HUES6 (cell line): ENCODE measurements around the gene MYH7.

ENCODE experiments used
- H3K27ac ChIP-seq: 2 replicates; pipeline ENCODE4 v1.7.0; 2013; ENCODE audit warnings: low read depth, mild to moderate bottlenecking, low read length, inconsistent platforms
- H3K27me3 ChIP-seq: 2 replicates; pipeline ENCODE4 v1.6.1; 2013; ENCODE audit warnings: low read length; ENCODE audit not compliant: control insufficient read depth, insufficient read depth
- H3K36me3 ChIP-seq: 2 replicates; pipeline ENCODE4 v1.6.1; 2013; ENCODE audit warnings: low read length; ENCODE audit not compliant: control insufficient read depth, insufficient read depth
- H3K4me1 ChIP-seq: 2 replicates; pipeline ENCODE4 v1.6.1; 2013; ENCODE audit warnings: low read length; ENCODE audit not compliant: control insufficient read depth, insufficient read depth
- H3K4me3 ChIP-seq: 2 replicates; pipeline ENCODE4 v1.5.1; 2013; ENCODE audit warnings: low read depth, low read length
- H3K9ac ChIP-seq: one replicate; pipeline ENCODE4 v1.6.1; 2013; ENCODE audit warnings: mild to moderate bottlenecking, low read length
- H3K9me3 ChIP-seq: 2 replicates; pipeline ENCODE4 v1.6.1; 2013; ENCODE audit warnings: low read depth, low read length; ENCODE audit not compliant: control insufficient read depth, insufficient read depth

Gene MYH7

DNA sequence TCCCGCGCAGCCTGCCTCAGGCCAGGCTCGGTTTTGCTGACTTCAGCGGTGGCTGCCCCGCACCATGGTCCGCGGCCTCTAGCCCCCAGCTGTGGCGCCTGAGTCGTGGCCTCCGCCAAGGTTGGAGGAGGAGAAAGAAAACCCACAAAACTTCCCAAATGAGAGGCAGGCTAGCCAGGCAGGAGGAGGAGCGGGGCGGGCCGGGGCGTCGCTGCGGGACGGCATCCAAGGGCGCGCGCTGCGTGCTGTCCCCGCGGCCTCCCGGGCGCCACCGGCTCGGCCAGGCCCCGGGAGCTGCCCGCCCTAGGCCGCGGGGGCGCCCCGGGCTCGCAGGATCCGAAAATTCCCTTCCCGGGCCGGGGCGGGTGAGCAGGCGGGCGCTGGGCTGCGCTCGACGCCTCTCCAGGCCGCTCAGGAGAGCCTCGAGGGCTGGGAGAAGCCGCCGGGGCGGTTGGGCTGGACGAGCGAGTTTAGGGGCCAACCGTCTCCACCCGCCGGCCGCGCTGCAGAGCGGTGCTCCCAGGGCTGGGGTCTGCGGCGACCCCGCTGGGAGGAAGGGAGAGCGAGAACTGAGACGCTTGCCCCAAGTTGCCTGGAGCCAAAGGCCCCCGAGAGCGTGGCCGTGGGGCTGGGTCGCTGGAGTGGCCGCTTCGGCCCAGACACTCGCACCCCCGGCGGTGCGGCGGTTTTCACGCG lies 70.3 kb downstream of the MYH7 start, which contains the start of gene EFS:
Gene EFS (minus strand): TSS at position 137 of the 696 bp plus-strand sequence. CDS start 147 bp downstream, outside the sequence.
- H3K27ac ChIP-seq, result peak within 1 kb of the TSS; percentile 86; the same call in 1 of the 2 replicates
- H3K9me3 ChIP-seq, result no peaks in the 10 kb centered on the region
- H3K4me1 ChIP-seq, result peaks cover 21% of the 10 kb centered on the region
- peaks cover 3% of the 10 kb centered on the region for H3K36me3 ChIP-seq
- H3K9ac ChIP-seq, result peak within 1 kb of the TSS; percentile 72
- H3K4me3 ChIP-seq, result peak within 1 kb of the TSS; percentile 66
- peaks cover 27% of the 10 kb centered on the region for H3K27me3 ChIP-seq

DNA sequence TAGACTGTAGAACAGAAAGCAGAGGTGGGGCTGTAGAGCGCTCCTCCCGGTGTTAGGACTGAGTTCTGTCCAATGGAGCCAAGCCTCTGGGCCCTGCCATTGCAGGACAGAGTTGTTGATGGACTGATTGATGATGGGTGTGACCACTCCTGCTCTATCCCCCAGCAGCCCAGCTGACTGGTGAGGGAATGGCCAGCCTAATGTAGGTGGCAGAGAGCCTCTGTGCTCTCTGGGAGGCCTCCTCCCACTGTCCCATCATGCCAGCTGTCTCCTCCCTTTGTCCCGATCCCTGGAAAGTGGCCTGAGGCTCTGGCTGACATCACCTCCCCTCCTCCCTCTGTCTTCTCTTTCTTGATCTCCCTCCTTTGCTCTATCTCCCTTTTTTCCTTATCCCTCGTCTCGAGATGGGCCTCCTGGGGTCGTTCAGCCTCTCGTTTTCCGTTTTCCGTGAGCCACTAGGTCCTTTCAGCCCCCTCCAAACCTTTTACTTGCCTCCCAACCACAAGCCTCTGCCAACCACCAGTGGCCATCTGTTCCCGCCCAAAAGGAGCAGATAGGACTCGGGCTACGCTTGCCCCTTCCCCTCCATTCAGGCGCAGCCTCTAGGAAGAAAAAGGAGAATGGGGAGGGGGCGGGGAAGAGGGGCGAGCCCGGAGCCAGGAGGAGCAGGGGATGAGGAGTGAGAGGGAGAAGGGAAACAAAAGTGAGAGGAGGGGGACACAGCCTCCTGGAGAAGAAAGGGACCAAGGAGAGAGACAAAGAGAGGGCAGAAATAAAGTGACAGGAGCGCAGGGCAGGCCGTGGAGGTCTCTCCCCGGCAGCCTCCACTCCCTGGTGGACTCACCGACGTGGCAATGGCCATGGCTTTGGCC lies 71.1 kb downstream of the MYH7 start:
- Histone ChIP-seq H3K36me3 (peaks cover 8% of the 10 kb centered on the region), H3K9ac (peak overlapping the region; percentile 72), H3K9me3 (no peaks in the 10 kb centered on the region), H3K27ac (peak overlapping the region; percentile 28; the same call in 1 of the 2 replicates), H3K4me3 (peak overlapping the region; percentile 66), H3K27me3 (peaks cover 25% of the 10 kb centered on the region), H3K4me1 (peaks cover 21% of the 10 kb centered on the region)
